ENCODE measurements around the gene ELK1. TPM values are rescaled to one million over a fixed set of nuclear protein-coding genes. Genes with fewer than 3 reads are reported as not detected.

Gene ELK1
- total and polyA plus RNA-seq, 10 of the 15 experiments (the other 5 are each of a cell fraction or from before 2014, with no cell fraction given) = 4.1 to 55.5 (median 32.9) TPM

DNA sequence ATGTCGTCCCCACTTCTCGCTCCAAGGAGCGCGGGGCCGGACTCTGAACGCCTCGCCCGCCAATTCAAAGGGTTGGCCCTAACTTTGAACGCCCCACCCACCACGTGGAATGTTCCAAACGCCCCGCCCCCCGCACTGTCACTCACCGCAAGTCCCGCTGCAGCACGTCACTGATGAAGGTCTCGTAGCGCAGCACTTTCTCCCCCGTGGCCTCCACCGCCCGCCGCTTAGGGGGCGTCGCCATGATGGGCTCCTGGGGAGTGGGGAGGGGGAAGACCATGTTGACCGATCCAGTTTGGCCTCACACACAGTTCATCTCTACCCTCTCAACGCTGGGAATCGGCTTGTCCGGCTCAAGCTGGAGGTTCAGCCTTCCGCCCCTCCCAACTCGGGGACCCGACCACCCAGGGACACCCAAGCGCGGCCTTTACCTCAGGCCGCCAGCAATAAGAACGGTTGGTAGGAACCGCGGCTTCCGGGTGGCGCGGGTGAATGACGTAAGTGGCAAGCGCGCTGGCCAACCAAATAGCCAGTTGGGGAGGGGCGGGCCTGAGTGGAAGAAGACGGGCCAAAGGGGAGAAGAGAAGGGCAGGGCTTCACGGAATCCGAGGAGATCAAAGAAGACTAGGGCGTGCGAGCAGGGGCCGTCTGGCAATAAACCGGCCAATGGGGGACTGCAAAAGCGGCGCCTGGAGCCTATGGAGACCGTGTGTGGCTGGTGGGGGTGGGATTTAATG lies 8.5 kb upstream of the ELK1 start, which contains the start of gene UXT (continued):
- TF ChIP-seq, protein P1, sequence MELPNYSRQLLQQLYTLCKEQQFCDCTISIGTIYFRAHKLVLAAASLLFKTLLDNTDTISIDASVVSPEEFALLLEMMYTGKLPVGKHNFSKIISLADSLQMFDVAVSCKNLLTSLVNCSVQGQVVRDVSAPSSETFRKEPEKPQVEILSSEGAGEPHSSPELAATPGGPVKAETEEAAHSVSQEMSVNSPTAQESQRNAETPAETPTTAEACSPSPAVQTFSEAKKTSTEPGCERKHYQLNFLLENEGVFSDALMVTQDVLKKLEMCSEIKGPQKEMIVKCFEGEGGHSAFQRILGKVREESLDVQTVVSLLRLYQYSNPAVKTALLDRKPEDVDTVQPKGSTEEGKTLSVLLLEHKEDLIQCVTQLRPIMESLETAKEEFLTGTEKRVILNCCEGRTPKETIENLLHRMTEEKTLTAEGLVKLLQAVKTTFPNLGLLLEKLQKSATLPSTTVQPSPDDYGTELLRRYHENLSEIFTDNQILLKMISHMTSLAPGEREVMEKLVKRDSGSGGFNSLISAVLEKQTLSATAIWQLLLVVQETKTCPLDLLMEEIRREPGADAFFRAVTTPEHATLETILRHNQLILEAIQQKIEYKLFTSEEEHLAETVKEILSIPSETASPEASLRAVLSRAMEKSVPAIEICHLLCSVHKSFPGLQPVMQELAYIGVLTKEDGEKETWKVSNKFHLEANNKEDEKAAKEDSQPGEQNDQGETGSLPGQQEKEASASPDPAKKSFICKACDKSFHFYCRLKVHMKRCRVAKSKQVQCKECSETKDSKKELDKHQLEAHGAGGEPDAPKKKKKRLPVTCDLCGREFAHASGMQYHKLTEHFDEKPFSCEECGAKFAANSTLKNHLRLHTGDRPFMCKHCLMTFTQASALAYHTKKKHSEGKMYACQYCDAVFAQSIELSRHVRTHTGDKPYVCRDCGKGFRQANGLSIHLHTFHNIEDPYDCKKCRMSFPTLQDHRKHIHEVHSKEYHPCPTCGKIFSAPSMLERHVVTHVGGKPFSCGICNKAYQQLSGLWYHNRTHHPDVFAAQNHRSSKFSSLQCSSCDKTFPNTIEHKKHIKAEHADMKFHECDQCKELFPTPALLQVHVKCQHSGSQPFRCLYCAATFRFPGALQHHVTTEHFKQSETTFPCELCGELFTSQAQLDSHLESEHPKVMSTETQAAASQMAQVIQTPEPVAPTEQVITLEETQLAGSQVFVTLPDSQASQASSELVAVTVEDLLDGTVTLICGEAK (IDR thresholded peaks at IDR 0.05; ENCODE audit: borderline replicate concordance) = peak; percentile 31; the same call in 1 of the 2 replicates
- TF ChIP-seq, protein P2, sequence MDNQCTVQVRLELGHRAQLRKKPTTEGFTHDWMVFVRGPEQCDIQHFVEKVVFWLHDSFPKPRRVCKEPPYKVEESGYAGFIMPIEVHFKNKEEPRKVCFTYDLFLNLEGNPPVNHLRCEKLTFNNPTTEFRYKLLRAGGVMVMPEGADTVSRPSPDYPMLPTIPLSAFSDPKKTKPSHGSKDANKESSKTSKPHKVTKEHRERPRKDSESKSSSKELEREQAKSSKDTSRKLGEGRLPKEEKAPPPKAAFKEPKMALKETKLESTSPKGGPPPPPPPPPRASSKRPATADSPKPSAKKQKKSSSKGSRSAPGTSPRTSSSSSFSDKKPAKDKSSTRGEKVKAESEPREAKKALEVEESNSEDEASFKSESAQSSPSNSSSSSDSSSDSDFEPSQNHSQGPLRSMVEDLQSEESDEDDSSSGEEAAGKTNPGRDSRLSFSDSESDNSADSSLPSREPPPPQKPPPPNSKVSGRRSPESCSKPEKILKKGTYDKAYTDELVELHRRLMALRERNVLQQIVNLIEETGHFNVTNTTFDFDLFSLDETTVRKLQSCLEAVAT (IDR thresholded peaks at IDR 0.05) = peak; percentile 70
- TF ChIP-seq, protein P3, sequence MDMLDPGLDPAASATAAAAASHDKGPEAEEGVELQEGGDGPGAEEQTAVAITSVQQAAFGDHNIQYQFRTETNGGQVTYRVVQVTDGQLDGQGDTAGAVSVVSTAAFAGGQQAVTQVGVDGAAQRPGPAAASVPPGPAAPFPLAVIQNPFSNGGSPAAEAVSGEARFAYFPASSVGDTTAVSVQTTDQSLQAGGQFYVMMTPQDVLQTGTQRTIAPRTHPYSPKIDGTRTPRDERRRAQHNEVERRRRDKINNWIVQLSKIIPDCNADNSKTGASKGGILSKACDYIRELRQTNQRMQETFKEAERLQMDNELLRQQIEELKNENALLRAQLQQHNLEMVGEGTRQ (IDR thresholded peaks at IDR 0.05; ENCODE audit: borderline replicate concordance, low read depth, low read length) = no peak
- TF ChIP-seq IKZF2 (IDR thresholded peaks at IDR 0.05) = no peak
- no peak for TF ChIP-seq SUPT20H (IDR thresholded peaks at IDR 0.05; ENCODE audit: borderline replicate concordance, control insufficient read depth, low read depth, low read length)
- TF ChIP-seq TCF7 (IDR thresholded peaks at IDR 0.05; ENCODE audit: borderline replicate concordance) = peak; percentile 80
- peak; percentile 13 to 43; a peak in 1 of 4 replicates for TF ChIP-seq BHLHE40 (IDR thresholded peaks at IDR 0.05; ENCODE audit: borderline replicate concordance in 1 of 2, low read depth in 2 of 2, low read length in 1 of 2)
- TF ChIP-seq, protein P4, sequence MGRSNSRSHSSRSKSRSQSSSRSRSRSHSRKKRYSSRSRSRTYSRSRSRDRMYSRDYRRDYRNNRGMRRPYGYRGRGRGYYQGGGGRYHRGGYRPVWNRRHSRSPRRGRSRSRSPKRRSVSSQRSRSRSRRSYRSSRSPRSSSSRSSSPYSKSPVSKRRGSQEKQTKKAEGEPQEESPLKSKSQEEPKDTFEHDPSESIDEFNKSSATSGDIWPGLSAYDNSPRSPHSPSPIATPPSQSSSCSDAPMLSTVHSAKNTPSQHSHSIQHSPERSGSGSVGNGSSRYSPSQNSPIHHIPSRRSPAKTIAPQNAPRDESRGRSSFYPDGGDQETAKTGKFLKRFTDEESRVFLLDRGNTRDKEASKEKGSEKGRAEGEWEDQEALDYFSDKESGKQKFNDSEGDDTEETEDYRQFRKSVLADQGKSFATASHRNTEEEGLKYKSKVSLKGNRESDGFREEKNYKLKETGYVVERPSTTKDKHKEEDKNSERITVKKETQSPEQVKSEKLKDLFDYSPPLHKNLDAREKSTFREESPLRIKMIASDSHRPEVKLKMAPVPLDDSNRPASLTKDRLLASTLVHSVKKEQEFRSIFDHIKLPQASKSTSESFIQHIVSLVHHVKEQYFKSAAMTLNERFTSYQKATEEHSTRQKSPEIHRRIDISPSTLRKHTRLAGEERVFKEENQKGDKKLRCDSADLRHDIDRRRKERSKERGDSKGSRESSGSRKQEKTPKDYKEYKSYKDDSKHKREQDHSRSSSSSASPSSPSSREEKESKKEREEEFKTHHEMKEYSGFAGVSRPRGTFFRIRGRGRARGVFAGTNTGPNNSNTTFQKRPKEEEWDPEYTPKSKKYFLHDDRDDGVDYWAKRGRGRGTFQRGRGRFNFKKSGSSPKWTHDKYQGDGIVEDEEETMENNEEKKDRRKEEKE (IDR thresholded peaks at IDR 0.05) = no peak
- no peak for TF ChIP-seq KAT2A (conservative IDR thresholded peaks at IDR 0.05; ENCODE audit: control insufficient read depth, low read depth, low read length)
- TF ChIP-seq, protein P5, sequence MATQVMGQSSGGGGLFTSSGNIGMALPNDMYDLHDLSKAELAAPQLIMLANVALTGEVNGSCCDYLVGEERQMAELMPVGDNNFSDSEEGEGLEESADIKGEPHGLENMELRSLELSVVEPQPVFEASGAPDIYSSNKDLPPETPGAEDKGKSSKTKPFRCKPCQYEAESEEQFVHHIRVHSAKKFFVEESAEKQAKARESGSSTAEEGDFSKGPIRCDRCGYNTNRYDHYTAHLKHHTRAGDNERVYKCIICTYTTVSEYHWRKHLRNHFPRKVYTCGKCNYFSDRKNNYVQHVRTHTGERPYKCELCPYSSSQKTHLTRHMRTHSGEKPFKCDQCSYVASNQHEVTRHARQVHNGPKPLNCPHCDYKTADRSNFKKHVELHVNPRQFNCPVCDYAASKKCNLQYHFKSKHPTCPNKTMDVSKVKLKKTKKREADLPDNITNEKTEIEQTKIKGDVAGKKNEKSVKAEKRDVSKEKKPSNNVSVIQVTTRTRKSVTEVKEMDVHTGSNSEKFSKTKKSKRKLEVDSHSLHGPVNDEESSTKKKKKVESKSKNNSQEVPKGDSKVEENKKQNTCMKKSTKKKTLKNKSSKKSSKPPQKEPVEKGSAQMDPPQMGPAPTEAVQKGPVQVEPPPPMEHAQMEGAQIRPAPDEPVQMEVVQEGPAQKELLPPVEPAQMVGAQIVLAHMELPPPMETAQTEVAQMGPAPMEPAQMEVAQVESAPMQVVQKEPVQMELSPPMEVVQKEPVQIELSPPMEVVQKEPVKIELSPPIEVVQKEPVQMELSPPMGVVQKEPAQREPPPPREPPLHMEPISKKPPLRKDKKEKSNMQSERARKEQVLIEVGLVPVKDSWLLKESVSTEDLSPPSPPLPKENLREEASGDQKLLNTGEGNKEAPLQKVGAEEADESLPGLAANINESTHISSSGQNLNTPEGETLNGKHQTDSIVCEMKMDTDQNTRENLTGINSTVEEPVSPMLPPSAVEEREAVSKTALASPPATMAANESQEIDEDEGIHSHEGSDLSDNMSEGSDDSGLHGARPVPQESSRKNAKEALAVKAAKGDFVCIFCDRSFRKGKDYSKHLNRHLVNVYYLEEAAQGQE (IDR thresholded peaks at IDR 0.05; ENCODE audit: low read depth, low read length) = no peak
- no peak for TF ChIP-seq BRCA1 (IDR thresholded peaks at IDR 0.05; ENCODE audit: low read depth, low read length)
- no peak; the same call in 1 of the 2 replicates for TF ChIP-seq STAT1 (conservative IDR thresholded peaks at IDR 0.05)
- TF ChIP-seq NFIC (IDR thresholded peaks at IDR 0.05; ENCODE audit: low read depth, low read length) = no peak; the same call in 1 of the 2 replicates
- TF ChIP-seq RUNX3 (IDR thresholded peaks at IDR 0.05; ENCODE audit: low read length) = peak; percentile 53
- TF ChIP-seq PML (IDR thresholded peaks at IDR 0.05; ENCODE audit: low read length) = peak; percentile 81; the same call in 1 of the 2 replicates
- peak; percentile 60 for TF ChIP-seq FOXK2 (IDR thresholded peaks at IDR 0.05)
